GM12878 (cell line): ENCODE measurements around the gene IGF2BP2. TPM values are rescaled to one million over a fixed set of nuclear protein-coding genes. Genes with fewer than 3 reads are reported as not detected.

Source experiments
- ATAC-seq: fragments of 200-7000 bp; cut with Tn5 transposase; 3 replicates; pipeline ENCODE4 v1.9.1; 2020; ENCODE audit warnings: mild to moderate bottlenecking, moderate library complexity
- BruUV-seq: library from RNA; stranded (reverse); fragments of 400-500 nt; replicated peaks from 2 replicates; lab custom pipeline; 2021; lab: Mats Ljungman, UMichigan
- CTCF ChIA-PET: fragments of 300-600 bp; sonication (Branson Sonifier 250); formaldehyde crosslinking; extraction: SDS; loops from one replicate; lab custom pipeline; 2021; ENCODE audit warnings: inconsistent platforms; lab: Yijun Ruan, JAX
- POLR2A ChIA-PET: fragments of 350-600 bp; formaldehyde crosslinking; extraction: SDS; loops from one replicate; lab custom pipeline; 2021; ENCODE audit warnings: inconsistent platforms; lab: Charles Lee
- RAD21 ChIA-PET: fragments of 300-600 bp; sonication (Branson Sonifier 250); formaldehyde crosslinking; loops from one replicate; lab custom pipeline; 2023; ENCODE audit warnings: antibody characterized with exemption; ENCODE audit not compliant: unreplicated experiment; lab: Charles Lee
- SMC1A ChIA-PET: fragments of 300-600 bp; sonication (Branson Sonifier 250); formaldehyde crosslinking; loops from one replicate; lab custom pipeline; 2023; ENCODE audit not compliant: unreplicated experiment, uncharacterized antibody; lab: Charles Lee
- DNase-seq: peaks from one replicate; pipeline ENCODE4 v3.0.0-alpha.2; 2011; ENCODE audit warnings: low read depth, low spot score
- FAIRE-seq: peaks from 3 replicates; lab custom pipeline; 2011; peaks lifted over from hg19 to GRCh38; lab: Jason Lieb, UNC
- H2AFZ ChIP-seq: 2 replicates; pipeline ENCODE4 v1.6.0; 2011; ENCODE audit warnings: low read depth, low read length, control low read depth; ENCODE audit not compliant: control insufficient read depth
- H3K27ac ChIP-seq: 2 replicates; pipeline ENCODE4 v1.5.1; 2011; ENCODE audit warnings: control low read depth; ENCODE audit not compliant: control insufficient read depth, insufficient read depth
- H3K27me3 ChIP-seq, 2 experiments: replicated peaks in 1 of 2; 2 replicates each; pipeline versions ENCODE4 v1.6.0 to v1.6.1; 2011; ENCODE audit warnings: low read length in 1 of 2; ENCODE audit not compliant: control insufficient read depth in 2 of 2, insufficient read depth in 2 of 2
- H3K36me3 ChIP-seq, 2 experiments: 2 replicates each; pipeline ENCODE4 v1.5.1; 2011; ENCODE audit warnings: low read length in 1 of 2; ENCODE audit not compliant: control insufficient read depth in 2 of 2, insufficient read depth in 2 of 2
- H3K4me1 ChIP-seq: 2 replicates; pipeline ENCODE4 v1.6.1; 2011; ENCODE audit warnings: mild to moderate bottlenecking, low read length, moderate library complexity, mixed read lengths; ENCODE audit not compliant: control insufficient read depth, insufficient read depth
- H3K4me2 ChIP-seq: 2 replicates; pipeline ENCODE4 v1.6.0; 2011; ENCODE audit warnings: control low read depth; ENCODE audit not compliant: control insufficient read depth, insufficient read depth
- H3K4me3 ChIP-seq: fragments of 200-600 bp; sonication (generic); 2 replicates; pipeline ENCODE4 v1.5.1; 2016
- H3K79me2 ChIP-seq: 2 replicates; pipeline ENCODE4 v1.6.0; 2011; ENCODE audit warnings: low read length; ENCODE audit not compliant: control insufficient read depth, insufficient read depth
- H3K9ac ChIP-seq: 2 replicates; pipeline ENCODE4 v1.8.0; 2011; ENCODE audit warnings: low read length, control low read depth, mixed read lengths; ENCODE audit not compliant: control insufficient read depth, insufficient read depth
- H3K9me3 ChIP-seq: replicated peaks from 3 replicates; pipeline ENCODE4 v1.5.1; 2011; ENCODE audit warnings: mild to moderate bottlenecking, low read length; ENCODE audit not compliant: control insufficient read depth, insufficient read depth
- H4K20me1 ChIP-seq: 2 replicates; pipeline ENCODE4 v1.6.0; 2011; ENCODE audit not compliant: control insufficient read depth, insufficient read depth
- BMI1 ChIP-seq: fragments of 450-650 bp; IDR thresholded peaks from 2 replicates; pipeline ENCODE4 v1.6.1; 2016; ENCODE audit warnings: mild to moderate bottlenecking, moderate library complexity, borderline replicate concordance
- CHD4 ChIP-seq: fragments of 200-600 bp; sonication (generic); IDR thresholded peaks from 2 replicates; pipeline ENCODE4 v1.6.1; 2016; ENCODE audit warnings: mild to moderate bottlenecking
- DPF2 ChIP-seq: fragments of 450-650 bp; IDR thresholded peaks from 2 replicates; pipeline ENCODE4 v1.6.1; 2017; ENCODE audit warnings: mild to moderate bottlenecking
- EP300 ChIP-seq, 2 experiments: fragments of 150-350 bp in 1 of 2; IDR thresholded peaks; 2 replicates each; pipeline ENCODE4 v1.6.1; 2011 to 2012; ENCODE audit warnings: low read depth in 2 of 2, low read length in 2 of 2, borderline replicate concordance in 1 of 2, improper control_type of control experiment in 1 of 2, inconsistent platforms in 1 of 2; ENCODE audit not compliant: control insufficient read depth in 1 of 2
- HDAC2 ChIP-seq: fragments of 200-600 bp; sonication (generic); IDR thresholded peaks from 2 replicates; pipeline ENCODE4 v1.6.1; 2017
- IRF3 ChIP-seq: fragments of 450-650 bp; IDR thresholded peaks from 2 replicates; pipeline ENCODE4 v1.6.1; 2014; ENCODE audit warnings: mild to moderate bottlenecking
- PBX3 ChIP-seq: IDR thresholded peaks from 2 replicates; pipeline ENCODE4 v1.6.1; 2011; ENCODE audit warnings: mild to moderate bottlenecking, low read depth, low read length, moderate library complexity; ENCODE audit not compliant: insufficient replicate concordance
- SREBF2 ChIP-seq: IDR thresholded peaks from 2 replicates; pipeline ENCODE4 v1.6.1; 2012; ENCODE audit warnings: mild to moderate bottlenecking, low read length
- STAT3 ChIP-seq: IDR thresholded peaks from 2 replicates; pipeline ENCODE4 v1.6.1; 2011; ENCODE audit warnings: low read depth, low read length, improper control_type of control experiment
- SUPT20H ChIP-seq: IDR thresholded peaks from 2 replicates; pipeline ENCODE4 v1.6.1; 2011; ENCODE audit warnings: low read depth, mild to moderate bottlenecking, low read length, moderate library complexity, borderline replicate concordance; ENCODE audit not compliant: control insufficient read depth
- SUZ12 ChIP-seq: fragments of 200-600 bp; sonication (generic); IDR thresholded peaks from one replicate; pipeline ENCODE4 v1.6.1; 2018; ENCODE audit warnings: antibody characterized with exemption, mild to moderate bottlenecking; ENCODE audit not compliant: unreplicated experiment
- ZNF592 ChIP-seq: fragments of 450-650 bp; IDR thresholded peaks from 2 replicates; pipeline ENCODE4 v1.6.1; 2017; ENCODE audit warnings: mild to moderate bottlenecking, moderate library complexity
- WGBS: methylation state at CpG from one replicate; pipeline ENCODE4 v1.1.6; 2016; ENCODE audit warnings: low lambda C conversion rate; ENCODE audit not compliant: insufficient replicate concordance, insufficient coverage; ENCODE audit errors: missing lambda C conversion rate; 5-methylcytosine and 5-hydroxymethylcytosine counted together
- in situ Hi-C: fragments of 300-500 bp; cut with MboI; formaldehyde crosslinking; loops from 9 replicates; pipeline ENCODE4 v1.14.3; 2018; ENCODE audit warnings: mixed read lengths
- intact Hi-C: fragments of 100-400 bp; cut with micrococcal nuclease; formaldehyde crosslinking; loops from one replicate; pipeline ENCODE4 v1.14.2; 2022; ENCODE audit not compliant: unreplicated experiment
- polyA plus RNA-seq, 11 experiments: library from polyadenylated mRNA; depleted of rRNA in 4 of 11; unstranded in 6 of 11; stranded (reverse) in 5 of 11; fragments of >200 nt; fragmentation: Nextera tagmentation in 4 of 11; fragmentation: Illumina TruSeq in 1 of 11; extraction: Ambion mirVana in 4 of 11; extraction: Trizol in 1 of 11; gene quantifications; 1 replicate in 1 of 11; 2 replicates in 10 of 11; pipeline versions ENCODE4 v1.2.1 to v1.2.3, GENCODE V29; 2011 to 2016; ENCODE audit warnings: inconsistent platforms in 2 of 11, missing spikeins in 2 of 11, low read depth in 1 of 11
- total RNA-seq, 4 experiments: library from RNA; depleted of rRNA in 3 of 4; stranded (reverse); fragments of >200 nt in 3 of 4; fragmentation: Illumina TruSeq in 1 of 4; extraction: Trizol in 1 of 4; gene quantifications; 2 replicates each; pipeline versions ENCODE4 v1.2.1 to v1.2.3, GENCODE V29; 2013 to 2021

Gene IGF2BP2
- total and polyA plus RNA-seq, 10 of the 15 experiments (the other 5 are each of a cell fraction or from before 2014, with no cell fraction given), result 0.25 to 0.72 TPM; not detected in 8

- Histone ChIP-seq H3K79me2 (no peaks in the 10 kb centered on the region), H3K4me1 (no peaks in the 10 kb centered on the region), H3K27ac (no peak overlapping the region), H3K9ac (no peak overlapping the region), H3K36me3 (no peaks in the 10 kb centered on the region), H3K4me2 (no peak overlapping the region), H3K4me3 (no peak overlapping the region)
- CTCF ChIA-PET, result interaction anchor here (1.3 kb wide), 1 partner anchor 35 kb away, joined by 5 read pairs; no protein-coding TSS in a partner anchor
- no TSS peak for BruUV-seq
- intact Hi-C loops, result no loop called here
- POLR2A ChIA-PET, result no interaction called here
- in situ Hi-C loops, result no loop called here
- TF ChIP-seq PBX3 (no peak), DPF2 (no peak), ZNF592 (no peak), SUZ12 (no peak), SREBF2 (no peak), EP300 (IDR thresholded peaks at IDR 0.05; ENCODE audit: borderline replicate concordance in 1 of 2, control insufficient read depth in 1 of 2, low read depth in 2 of 2, low read length in 2 of 2) (no peak), STAT3 (no peak), BMI1 (no peak), HDAC2 (no peak), CHD4 (no peak), SUPT20H (no peak), IRF3 (no peak)
- TF ChIP-seq, all 136 proteins: peak for 0
- WGBS, result 24% methylated on average over 6 of the region's 6 CpGs
- H4K20me1 ChIP-seq, result no peaks in the 10 kb centered on the region
- SMC1A ChIA-PET, result interaction anchor here (1.4 kb wide), 1 partner anchor 25 kb away, joined by 4 read pairs; no protein-coding TSS in a partner anchor
- peaks cover 0 to 5% of the 10 kb centered on the region in 2 experiments; a peak in 2 of 4 replicates for H3K27me3 ChIP-seq
- DNase-seq, result no peak
- RAD21 ChIA-PET, result no interaction called here
- no peaks in the 10 kb centered on the region for H3K9me3 ChIP-seq
- no peak overlapping the region for H2AFZ ChIP-seq
- no peak for FAIRE-seq
- no peak for ATAC-seq
These were observed 128.8 kb downstream of the IGF2BP2 start for GRCh38 chr3:185696039-185696438.
